GM18868 (cell line): ENCODE results near the gene HDAC4.
"Not testable (repeated sequence)": the region's sequence is repeated elsewhere in the genome, so short reads cannot be mapped to it uniquely, and the experiment has no call there.

Source experiments
- ATAC-seq: cut with Tn5 transposase; IDR thresholded peaks from one replicate; pipeline ENCODE4 v1.9.1; 2021; ENCODE audit warnings: mild to moderate bottlenecking, moderate library complexity; ENCODE audit not compliant: unreplicated experiment

Gene HDAC4

DNA sequence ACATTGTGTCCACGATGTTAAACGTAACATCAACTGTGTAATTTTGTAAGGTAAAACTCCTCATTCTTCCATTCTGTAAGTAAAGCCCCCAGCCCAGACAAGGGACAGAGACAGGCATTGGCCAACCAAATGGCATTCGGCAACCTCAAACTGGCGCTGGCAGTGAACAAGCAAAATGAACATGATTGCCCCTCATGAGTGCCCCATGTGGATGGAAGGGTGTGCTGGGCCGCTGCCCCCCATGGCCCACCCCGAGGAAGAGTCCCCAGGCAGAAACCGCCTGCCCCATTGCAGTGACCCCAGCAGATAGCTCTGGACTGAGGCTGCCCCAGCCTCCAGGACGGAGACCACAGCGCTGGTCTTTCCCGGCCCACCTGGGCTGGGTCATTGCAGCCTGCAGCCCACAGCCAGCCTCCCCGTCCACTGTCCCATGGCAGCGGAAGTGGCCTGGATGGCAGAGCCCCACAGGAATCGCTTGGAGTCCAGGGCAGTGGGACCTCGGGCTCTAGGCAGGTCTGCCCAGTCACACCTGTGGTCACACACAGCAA, 220.2 kb downstream of the HDAC4 start:
- no peak for ATAC-seq

DNA sequence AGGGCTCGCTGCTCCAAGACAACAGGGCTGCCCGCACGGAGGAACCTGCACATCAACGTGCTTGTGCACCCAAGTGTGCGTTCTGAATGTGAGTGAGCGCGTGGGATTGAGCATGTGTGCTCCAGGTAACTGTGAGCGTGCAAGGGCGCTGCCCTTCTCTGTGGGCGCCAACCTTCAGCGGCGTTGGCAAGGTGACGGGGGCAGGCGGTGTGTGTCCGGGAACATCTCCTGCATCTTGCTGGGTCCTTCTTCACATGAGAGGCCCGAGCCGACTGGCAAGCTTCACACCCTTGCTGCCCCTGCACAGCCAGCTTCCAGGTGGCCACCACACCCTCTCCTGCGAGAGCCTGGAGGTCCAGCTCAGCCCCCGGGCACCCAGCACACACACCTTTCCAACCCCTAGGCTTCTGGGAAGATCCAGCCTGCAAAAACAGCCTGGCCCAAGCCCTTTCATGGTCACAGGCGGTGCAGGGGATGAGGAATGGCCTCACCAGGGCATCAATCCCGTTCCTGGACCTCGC, 220.9 kb downstream of the HDAC4 start:
- no peak for ATAC-seq

DNA sequence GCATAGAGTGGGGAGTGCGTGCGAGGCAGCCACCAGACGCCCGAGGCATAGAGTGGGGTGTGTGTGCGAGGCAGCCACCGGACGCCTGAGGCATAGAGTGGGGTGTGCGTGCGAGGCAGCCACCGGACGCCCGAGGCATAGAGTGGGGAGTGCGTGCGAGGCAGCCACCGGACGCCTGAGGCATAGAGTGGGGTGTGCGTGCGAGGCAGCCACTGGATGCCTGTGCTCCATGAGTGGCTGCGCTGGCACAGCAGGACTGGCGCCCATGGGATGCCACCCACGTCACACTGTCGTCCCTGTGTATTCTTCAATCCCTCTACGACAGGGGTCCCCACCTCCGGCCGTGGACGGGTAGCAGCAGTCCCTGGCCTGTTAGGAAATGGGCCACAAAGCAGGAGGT, 221.9 kb downstream of the HDAC4 start:
- no peak for ATAC-seq

DNA sequence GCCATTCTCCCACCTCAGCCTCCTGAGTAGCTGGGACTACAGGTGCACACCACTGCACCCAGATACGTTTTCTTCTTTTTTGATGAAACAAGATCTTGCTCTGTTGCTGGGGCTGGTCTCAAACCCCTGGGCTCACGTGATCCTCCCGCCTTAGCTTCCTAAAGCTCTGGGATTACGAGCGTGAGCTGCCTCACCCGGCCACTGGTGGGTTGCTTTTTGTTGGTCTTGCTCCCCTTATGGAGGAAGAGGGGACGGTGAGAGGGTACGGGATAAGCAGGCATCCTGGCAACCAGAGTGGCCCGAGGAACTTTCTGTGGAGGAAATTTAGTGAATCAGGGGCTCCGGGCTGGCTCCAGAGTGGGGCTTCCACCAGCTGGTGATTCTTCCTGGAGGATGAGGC, 222.3 kb downstream of the HDAC4 start:
- no peak for ATAC-seq

DNA sequence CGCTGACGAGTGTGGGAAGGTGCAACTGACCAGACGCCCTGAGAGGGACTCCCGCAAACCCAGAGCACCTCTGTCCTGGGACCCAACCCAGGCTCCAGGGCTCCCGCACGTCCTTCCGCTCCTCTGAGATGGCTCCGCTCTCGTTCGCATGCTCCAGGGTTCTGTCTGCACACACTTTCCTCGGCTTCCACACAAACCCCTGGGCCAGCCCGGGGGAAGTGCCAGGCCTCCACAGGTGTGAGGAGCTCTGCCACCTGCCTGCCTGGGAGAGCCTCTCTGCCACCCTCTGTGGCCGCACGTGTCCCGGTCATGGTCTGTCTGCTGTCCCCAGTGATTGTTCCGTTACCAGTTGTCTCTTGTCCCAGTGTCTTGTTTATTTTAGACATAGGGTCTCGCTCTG, 222.9 kb downstream of the HDAC4 start:
- ATAC-seq, result no peak

DNA sequence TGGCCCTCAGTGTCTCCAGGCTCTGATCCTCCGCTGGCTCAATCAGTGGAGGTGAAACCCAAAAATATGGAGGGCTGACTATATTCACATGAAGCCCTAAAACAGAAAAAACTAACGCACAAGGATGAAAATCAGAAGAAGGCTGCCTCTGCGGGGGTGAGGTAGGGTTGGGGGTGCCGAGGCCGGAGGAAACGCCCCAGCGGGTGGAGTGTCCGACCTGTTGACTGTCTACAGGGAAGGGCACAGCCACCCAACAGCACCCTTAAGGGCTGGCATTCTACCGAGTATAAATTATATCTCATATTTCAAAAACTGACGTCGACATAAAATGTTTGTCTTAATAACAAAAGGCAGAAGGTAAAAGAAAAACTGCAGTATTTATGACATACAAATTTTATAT, 223.5 kb downstream of the HDAC4 start:
- ATAC-seq, result no peak

DNA sequence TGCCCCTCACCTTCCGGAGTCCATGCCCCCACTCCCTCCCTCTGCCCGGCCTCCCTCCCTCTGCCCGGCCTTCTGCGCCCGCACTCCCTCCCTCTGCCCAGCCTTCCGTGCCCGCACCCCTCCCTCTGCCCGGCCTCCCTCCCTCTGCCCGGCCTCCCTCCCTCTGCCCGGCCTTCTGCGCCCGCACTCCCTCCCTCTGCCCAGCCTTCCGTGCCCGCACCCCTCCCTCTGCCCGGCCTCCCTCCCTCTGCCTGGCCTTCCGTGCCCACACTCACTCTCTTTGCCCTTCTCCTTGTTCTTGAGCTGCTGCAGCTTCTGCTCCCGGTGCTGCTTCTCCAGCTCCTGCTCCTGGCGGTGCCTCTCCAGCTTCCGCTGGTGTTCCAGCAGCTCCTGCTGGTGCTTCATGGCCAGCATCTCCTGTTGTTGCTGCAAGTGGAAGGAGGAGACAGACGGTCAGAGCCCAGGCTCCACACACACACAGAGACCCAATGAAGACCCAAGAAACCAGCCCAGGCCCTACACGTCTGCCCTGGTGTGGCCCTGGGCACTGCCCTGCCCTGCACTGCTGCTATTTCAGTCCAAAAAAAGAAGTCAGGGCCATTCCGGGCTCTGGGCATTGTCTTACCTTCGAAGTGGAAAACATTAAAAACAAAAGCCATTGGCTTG, 224.5 kb downstream of the HDAC4 start:
- ATAC-seq, result not testable (repeated sequence)

DNA sequence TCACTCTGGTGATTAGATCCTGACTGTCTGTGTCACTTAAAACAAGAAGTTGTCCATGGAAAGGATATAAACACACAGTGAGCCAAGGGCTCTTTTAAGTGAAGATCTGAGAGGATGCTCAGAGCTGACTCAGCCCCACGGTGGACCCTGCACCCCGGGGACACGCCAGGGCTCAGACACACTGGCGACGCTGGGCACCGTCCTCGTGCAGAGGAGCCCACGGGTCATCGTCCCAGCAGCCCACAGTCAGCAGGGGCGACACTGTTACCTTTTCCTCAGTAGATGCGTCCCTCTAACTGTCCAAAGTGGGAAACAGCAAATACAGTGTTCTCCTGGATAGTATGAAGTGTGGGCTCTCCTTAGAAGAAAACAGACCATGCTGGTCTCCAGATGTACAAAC, 225.6 kb downstream of the HDAC4 start:
- no peak for ATAC-seq

DNA sequence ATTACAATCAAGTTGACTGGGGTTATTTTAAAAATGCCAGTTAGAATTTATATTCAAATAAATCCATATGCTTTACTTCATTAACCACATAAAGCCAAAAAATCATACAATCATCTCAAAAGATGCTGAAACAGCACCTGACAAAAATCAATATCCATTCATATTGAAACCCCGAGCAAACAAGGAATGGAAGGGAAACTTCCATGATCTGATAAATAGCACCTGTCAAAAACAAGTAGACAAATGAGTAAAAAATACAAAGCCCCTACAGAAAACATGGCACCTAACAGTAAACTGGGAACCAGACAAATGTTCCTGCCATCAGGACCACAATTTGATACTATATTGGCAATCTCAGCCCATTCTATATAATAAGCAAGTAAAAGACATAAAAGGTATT, 227.5 kb downstream of the HDAC4 start:
- no peak for ATAC-seq

DNA sequence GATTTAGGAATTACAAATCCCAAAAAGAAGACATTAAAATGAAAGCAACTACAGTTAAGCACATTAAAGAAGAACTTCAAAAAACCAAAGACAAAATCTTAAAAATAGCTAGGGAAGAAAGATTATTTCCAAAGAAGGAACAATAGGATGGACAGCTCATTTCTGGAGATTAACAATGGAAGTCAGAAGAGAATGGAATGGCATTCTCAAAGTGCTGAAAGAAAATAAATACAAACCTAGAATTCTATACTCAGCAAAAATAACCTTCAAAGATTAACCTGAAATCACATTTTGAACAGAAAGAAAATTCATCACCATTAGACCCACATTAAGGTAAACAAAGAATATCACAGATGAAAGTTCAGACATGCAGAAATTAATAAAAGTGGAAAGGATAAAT, 229.2 kb downstream of the HDAC4 start:
- no peak for ATAC-seq

DNA sequence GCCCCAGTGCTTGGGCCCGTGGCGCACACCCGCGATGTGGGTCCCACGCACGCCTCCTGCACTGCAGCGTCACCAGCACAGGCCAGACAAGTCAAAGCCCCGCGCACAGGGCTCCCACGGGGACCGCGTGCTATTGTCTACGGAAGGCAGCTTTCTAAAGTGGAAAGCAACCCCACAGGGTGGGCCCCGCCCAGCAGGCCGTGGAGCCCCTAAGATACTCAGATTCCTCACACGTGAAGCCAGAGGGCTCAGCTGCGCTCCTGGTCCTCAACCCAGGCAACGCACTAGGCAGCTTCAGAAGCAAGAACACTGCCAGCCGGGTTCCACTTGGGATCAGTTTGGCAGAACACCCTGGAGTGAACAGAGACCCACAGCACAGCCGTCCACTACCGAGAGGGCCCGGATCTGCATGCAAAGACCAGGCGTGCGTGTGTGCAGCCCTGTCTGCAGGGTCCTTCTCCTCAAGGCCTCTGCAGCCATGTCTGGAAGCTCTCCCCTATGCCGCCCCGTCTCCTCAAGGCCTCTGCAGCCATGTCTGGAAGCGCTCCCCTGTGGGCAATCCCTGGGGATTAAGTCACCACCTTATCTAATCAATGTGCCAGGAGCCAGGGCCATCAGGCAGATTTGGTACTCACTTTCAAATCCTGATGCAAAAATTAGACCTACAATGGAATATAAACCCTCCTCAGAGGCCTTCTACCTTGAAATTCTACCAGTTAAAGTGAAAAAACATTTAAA, 231.3 kb downstream of the HDAC4 start:
- no peak for ATAC-seq

DNA sequence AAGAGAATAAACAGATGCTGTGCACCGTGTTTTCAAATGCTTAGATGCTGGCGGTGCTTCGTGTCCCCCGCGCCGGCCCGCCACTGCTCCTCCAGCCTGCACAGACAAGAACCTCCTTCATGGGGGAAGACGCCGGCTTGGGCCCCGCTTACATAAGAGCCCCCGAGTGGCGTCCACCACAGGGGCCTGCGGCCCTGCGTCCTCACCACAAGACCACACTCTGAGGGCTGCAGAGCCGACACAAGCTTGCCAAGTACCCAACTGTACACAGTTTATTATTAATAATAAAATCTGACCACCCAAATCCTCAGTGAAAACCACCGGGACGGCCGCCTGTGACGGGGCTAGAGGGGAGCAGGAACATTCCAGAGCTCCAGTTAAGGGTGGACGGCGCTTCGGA, 232.2 kb downstream of the HDAC4 start:
- no peak for ATAC-seq

DNA sequence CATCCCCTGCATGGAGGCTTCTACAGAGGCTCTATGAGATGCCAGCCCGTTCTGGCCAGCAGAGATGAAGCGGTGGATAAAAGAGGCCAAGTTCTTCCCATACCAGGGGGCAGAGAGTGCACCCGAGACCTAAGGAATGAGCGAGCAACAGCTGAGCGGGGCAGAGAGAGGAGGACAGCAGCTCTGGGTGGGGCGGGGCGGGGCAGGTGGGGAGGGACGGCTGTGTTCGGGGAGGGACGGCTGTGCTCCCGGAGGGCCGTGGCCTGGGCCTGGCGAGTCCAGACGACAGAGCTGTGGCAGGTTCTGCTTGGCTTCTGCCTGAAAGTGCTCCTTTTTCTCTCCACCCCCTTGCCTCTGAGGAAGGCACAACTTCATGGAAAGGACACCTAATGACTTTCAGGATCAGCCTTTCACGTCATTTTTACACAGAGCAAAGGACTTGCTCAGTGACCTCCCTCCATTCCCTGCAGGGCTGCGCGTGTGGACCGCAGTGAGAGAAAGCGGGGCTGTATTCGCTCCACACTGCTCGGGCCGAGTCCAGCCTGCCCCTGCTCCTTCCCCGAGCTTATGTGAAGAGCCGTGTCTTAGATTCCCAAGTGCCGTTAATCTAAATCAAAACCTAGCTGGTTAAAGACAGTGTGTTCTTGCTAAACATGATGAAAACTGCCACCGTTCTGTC, 232.9 kb downstream of the HDAC4 start:
- no peak for ATAC-seq

DNA sequence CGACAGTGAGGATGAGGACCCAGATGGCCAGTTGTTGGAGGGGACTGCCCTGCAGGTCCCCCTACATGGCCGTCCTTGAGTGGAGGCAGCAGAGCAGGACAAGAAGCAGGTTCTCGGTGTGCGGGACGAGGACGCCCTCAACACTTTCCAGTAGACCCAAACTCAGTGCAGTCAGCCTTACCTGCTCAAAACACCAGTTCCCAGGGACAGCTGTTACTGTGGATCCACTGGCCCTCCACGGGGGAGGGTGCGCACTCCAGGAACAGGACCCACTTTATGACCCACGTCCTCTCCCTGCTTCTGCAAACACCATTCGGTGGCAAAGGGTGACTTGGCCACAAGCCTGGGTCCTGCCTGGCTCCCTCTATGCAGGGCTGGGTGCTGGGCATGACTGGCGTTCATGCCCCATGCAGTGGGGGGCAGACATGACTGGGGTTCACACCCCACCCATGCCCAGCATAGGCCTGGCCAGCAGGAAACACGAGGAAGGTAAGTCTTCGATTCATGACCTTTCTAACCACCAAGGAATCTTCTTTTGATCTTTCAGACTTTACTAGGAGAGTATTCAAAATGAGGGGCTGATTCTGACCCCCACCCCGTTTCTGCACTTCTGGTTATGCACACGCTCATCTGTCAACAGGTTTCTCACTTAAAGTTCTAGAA, 233.7 kb downstream of the HDAC4 start:
- ATAC-seq, result no peak

DNA sequence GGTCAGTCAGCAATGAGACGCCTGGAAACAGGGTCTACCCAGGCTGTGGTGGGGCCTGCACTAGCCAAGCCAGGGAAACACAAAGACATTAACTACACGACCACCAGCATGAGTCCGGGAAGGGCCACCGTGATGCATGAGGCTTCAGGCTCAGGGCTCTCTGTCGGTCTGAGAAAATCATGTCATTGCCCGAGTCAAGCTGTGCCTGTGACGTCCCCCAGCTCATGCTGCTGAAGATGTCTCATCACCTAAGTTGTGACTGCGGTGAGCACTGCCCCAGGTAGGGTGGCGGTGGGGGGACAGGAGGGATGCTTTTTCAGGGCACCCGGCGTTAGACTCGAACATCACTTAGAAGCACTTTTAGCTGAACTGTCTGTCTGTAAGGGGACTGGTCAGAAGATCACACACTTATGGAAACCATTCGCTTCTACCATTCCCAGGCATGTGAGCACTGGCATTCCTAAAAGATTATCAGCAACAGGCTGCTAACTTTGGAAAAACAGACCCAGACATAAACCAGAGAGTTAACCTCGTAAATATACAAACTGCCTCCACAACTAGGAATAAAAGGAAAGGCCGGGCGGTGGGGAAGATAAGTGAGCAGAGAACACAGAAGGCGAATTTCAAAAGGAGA, 234.5 kb downstream of the HDAC4 start:
- ATAC-seq, result no peak

DNA sequence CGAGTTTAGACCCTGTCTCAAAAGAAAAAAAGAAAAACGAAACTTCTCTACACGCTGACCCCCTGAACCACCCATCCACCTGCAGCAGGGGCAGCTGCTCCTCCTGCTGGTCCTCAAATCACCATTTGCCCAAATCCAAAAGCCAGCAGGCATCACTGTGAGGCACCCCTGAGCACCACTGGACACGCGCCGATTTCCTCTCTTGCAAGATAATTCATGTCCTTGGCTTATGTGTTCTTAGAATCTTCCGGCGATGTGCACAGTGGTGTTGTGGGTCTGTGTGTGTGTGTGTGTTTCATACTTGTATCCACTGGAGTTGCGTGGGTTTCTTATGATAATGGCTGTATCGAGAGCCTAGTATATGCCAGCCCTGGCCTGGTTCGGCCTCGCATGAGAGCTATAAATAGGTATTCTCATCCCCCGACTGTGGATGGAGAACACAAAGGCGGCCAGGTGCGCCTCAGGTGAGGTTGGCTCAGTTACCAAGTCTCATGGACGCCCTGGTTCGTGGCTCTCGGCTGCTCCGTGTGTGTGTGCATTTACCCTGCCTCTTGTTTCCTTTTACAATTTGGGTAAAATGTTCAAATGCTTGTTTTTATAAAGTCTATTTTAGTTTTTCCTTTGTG, 235.5 kb downstream of the HDAC4 start:
- ATAC-seq, result no peak

DNA sequence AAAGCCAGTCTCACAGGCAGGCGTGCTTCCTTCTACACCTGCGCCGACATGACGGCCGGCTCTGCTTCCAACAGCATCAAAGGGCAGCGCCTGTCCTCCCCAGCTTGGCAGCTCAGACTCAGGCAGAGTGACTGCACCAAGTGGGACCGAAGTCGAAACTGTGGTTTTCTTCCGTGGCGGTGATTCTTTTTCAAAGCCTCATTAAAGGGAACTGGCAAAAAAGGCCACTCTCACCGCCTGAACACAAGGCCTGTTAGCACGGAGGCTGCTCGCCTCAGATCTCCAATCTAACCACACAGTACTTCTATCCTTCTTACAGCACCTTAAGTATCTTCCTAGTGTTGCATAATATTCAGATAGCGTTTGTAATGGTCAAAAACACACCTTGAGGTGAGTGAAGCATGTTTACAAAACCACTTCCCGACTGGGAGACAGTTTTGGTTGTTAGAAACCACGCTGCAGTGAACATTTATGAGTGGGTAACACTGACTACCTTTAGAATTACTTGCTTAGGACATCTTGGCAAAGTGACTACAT, 236.4 kb downstream of the HDAC4 start:
- no peak for ATAC-seq

DNA sequence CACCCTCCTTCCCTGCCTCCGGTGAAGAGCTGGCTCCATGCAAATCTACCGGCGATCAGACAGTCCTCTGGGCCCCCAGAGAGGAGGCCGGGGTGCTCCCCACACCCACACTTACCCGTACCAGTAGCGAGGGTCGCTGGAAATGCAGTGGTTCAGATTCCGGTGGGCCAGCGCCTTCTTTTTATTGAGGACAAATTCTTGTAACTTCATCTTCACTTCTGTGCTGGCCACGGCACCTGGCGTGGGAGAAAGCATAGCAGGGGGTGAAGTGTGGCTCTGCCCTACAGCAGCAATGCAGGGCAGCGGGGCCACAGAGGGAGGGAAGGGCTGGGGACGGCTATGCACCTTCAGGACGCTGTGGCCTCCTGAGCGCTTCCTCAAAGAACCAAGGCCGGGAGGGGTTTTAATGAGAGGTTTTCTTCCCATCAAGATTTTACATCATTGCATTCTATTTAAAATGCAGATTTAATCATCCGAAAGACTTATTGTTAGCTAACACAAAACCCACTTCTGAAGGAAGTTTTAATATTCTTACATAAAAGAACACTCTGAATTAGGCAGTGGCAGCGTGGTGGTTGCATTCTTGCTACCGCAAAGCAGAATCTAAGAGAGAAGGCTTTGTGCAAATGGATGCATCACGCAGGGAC, 237.0 kb downstream of the HDAC4 start:
- ATAC-seq, result no peak

DNA sequence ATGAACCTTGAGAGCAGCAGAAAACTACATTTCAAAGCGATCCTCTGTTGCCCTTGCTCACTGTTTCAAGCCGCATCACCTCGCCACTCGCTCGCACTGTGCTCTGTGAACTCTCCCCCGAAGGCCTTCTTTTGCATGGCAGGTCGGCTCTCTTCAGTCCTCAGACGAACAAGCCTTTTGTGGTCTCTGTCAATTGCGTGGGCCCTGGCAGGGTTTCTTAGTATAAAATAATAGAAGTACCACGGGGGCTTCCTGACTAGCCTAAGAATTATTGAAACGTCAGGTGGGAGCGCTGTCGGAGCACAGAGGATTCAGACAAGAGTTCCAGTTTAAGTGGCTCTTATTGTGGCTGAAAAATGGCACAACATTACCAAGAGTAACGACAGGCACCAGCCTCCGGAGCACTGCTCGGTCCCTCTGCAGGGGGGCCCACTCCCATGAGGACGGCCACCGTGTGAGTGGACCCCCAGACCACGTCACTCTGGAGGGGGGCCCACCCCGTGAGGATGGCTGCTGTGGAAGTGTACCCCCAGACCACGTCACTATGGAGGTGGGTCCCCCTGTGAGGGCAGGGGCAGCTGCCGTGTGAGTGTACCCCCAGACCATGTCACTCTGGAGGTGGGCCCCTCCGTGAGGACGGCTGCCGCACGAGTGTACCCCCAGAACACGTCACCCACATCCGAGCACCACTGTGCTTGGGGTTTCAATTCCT, 237.7 kb downstream of the HDAC4 start:
- ATAC-seq, result no peak
